Measurements from ENCODE around the gene ZNF627.

Gene ZNF627

GRCh38 chr19:11639602-11640471, 42.6 kb downstream of the ZNF627 start (continued):
- TF ChIP-seq PRDM2 (tag by site-specific recombination; IDR thresholded peaks at IDR 0.05; ENCODE audit: borderline replicate concordance) (no peak), ZNF513 (tag by site-specific recombination; IDR thresholded peaks at IDR 0.05) (0 out of 2 replicates have a peak, but pooled peaks have one; percentile 9), ZNF2 (tag by site-specific recombination; IDR thresholded peaks at IDR 0.05) (peak; percentile 86), ZNF426 (tag by site-specific recombination; IDR thresholded peaks at IDR 0.05) (no peak), ZNF768 (tag by site-specific recombination; IDR thresholded peaks at IDR 0.05) (no peak)

GRCh38 chr19:11641244-11641643, 44.0 kb downstream of the ZNF627 start:
- CTCF ChIA-PET, result no interaction called here
- H3K4me3 ChIP-seq (ENCODE audit: low read depth, low read length), result no peak overlapping the region
- H3K27ac ChIP-seq (ENCODE audit: extremely low read depth, low read depth, low read length), result no peak overlapping the region
- H3K36me3 ChIP-seq (ENCODE audit: control insufficient read depth in 2 of 2, insufficient read depth in 1 of 2, low read length in 2 of 2), result peaks cover 19 to 26% of the 10 kb centered on the region in 2 experiments; a peak in 2 of 3 replicates
- H3K4me1 ChIP-seq (ENCODE audit: control insufficient read depth, insufficient read depth, low read length), result no peaks in the 10 kb centered on the region
- H3K9me3 ChIP-seq (ENCODE audit: control insufficient read depth, insufficient read depth, low read depth, low read length), result no peaks in the 10 kb centered on the region
- POLR2A ChIA-PET, result no interaction called here
- no peak for TF ChIP-seq ZNF645 (tag by site-specific recombination; IDR thresholded peaks at IDR 0.05)
- no peak for TF ChIP-seq ZNF10 (tag by site-specific recombination; IDR thresholded peaks at IDR 0.05)
- no peak for TF ChIP-seq SP7 (tag by site-specific recombination; IDR thresholded peaks at IDR 0.05)
- no peak for TF ChIP-seq ZNF239 (tag by site-specific recombination; IDR thresholded peaks at IDR 0.05)
- no peak for TF ChIP-seq ZNF211 (tag by site-specific recombination; IDR thresholded peaks at IDR 0.05; ENCODE audit: low read depth)
- no peak for TF ChIP-seq ZNF658 (tag by site-specific recombination; IDR thresholded peaks at IDR 0.05)
- no peak for TF ChIP-seq ZNF670 (tag by site-specific recombination; IDR thresholded peaks at IDR 0.05; ENCODE audit: low read depth)
- no peak for TF ChIP-seq KLF1 (tag by site-specific recombination; IDR thresholded peaks at IDR 0.05)
- no peak for TF ChIP-seq ZNF580 (tag by site-specific recombination; IDR thresholded peaks at IDR 0.05)
- TF ChIP-seq PRDM4 (tag by site-specific recombination; IDR thresholded peaks at IDR 0.05), result no peak
- TF ChIP-seq TSHZ1 (tag by site-specific recombination; IDR thresholded peaks at IDR 0.05; ENCODE audit: borderline replicate concordance), result no peak
- TF ChIP-seq ZNF830 (tag by site-specific recombination; IDR thresholded peaks at IDR 0.05; ENCODE audit: low read depth), result no peak
- TF ChIP-seq ZNF626 (tag by site-specific recombination; IDR thresholded peaks at IDR 0.05), result no peak
- TF ChIP-seq ZNF785 (tag by site-specific recombination; IDR thresholded peaks at IDR 0.05), result no peak
- no peak for TF ChIP-seq ZNF391 (tag by site-specific recombination; IDR thresholded peaks at IDR 0.05; ENCODE audit: borderline replicate concordance, low read depth)
